ENCODE measurements around the gene PTPRA.

- no peak for TF ChIP-seq CTCF (IDR thresholded peaks at IDR 0.05)
- TF ChIP-seq POLR2A (IDR thresholded peaks at IDR 0.05) = no peak
These were observed 198.0 kb downstream of the PTPRA start for GRCh38 chr20:3071266-3071609.

Measured in heart left ventricle (tissue), 13 donors.